Activated naive CD4-positive, alpha-beta T cell (primary cell): Measurements from ENCODE around the gene TPX2.
A peak's percentile ranks its signal among the peaks of the same experiment; 100 is the strongest.

Experiments used
- DNase-seq, 4 experiments: peaks; one replicate each; lab custom pipeline; 2025; lab: John Stamatoyannopoulos, UW

TPX2 gene

DNA sequence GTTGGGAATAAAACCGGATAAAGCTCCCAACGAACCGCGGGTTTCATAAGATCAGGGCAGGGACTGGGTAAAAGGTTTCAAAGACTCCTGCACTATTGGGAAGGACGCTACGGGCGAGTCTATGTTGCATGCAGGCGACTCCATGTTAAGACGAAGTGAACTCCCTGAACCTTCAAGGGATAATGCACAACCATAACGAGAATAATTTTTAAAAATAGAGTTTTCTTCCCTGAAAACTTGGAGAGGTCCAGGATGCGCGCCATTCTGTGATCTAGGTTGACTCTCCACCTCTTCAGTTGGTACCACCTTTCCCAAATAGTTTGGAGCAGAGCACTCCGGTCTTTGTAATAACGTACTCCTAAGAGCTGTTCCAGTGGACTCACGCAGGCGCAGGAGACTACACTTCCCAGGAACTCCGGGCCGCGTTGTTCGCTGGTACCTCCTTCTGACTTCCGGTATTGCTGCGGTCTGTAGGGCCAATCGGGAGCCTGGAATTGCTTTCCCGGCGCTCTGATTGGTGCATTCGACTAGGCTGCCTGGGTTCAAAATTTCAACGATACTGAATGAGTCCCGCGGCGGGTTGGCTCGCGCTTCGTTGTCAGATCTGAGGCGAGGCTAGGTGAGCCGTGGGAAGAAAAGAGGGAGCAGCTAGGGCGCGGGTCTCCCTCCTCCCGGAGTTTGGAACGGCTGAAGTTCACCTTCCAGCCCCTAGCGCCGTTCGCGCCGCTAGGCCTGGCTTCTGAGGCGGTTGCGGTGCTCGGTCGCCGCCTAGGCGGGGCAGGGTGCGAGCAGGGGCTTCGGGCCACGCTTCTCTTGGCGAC, at the start of gene TPX2:
Gene TPX2, plus strand, starts transcription at position 562 of the 821 bp plus-strand sequence. CDS start 18,187 bp downstream, outside the sequence.
- peak; percentile 54 to 65 (median 62) for DNase-seq

DNA sequence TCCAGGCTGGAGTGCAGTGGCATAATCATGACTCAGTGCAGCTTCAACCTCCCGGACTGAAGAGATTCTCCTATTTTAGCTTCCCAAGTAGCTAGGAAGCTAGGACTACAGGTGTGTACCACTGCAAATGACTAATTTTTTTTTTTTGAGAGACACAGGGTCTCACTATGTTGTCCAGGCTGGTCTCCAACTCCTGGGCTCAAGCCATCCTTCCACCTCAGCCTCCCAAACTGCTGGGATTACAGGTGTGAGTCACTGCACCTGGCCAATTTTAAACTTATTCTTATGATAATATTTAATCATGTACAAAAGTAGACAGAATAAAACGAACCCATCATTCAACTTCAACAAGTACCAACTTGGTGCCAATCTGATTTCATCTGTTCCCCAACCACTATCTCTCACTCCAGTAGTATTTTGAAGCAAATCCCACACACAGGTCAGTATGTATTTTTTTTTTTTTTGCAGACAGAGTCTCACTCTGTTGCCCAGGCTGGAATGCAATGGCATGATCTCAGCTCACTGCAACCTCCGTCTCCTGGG, 48.9 kb upstream of the TPX2 start:
- DNase-seq, result no peak

- no peak for DNase-seq
Observed at GRCh38 chr20:31691646-31692275, 47.3 kb upstream of the TPX2 start.

DNA sequence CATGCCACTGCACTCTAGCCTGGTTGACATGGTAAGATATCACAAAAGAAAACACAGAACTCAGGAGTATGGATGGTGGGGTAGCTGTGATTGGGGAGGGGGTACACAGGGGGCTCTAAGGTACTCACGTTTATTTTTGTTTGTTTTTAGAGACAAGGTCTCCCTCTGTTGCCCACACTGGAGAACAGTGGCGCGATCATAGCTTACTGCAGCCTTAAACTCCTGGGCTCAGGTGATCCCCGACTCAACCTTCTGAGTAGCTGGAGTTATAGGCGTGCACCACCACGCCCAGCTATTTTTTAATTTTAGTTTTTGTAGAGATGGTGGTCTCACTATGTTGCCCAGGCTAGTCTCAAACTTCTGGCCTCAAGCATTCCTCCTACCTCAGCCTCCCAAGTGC, 45.7 kb upstream of the TPX2 start:
- DNase-seq, result no peak

DNA sequence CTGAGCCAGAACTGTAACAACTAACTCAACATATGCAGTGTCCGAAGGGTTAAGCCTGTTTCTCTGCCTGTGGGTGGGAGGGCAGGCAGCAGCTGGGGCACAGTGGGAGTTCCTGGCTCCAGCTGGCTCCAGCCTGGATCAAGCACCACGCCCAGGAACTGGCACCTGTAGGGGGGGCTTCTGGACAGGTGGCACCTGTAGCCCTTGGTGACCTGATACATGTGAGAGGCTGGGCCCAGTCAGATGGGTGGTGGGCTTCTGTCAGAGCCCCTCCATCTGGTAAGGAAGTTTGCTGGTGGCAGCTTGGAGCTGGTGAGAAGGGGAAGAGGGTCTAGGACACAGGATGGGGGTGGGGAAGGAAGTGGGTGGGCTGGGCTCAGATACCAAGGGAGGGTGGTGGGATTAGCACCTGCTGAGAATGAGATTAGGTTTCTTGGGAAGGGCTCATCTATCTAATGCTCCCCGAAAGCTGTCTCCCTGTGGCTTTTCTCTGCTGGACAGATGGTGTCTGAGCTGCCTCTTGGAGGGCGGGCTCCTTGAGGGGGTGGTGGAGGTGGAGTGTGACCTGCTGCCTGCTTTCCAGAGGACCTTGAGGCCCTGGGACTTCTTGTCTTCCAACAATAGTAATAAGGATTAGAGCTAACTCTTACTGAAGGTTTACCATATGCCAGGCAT, 45.0 kb upstream of the TPX2 start:
- no peak for DNase-seq

DNA sequence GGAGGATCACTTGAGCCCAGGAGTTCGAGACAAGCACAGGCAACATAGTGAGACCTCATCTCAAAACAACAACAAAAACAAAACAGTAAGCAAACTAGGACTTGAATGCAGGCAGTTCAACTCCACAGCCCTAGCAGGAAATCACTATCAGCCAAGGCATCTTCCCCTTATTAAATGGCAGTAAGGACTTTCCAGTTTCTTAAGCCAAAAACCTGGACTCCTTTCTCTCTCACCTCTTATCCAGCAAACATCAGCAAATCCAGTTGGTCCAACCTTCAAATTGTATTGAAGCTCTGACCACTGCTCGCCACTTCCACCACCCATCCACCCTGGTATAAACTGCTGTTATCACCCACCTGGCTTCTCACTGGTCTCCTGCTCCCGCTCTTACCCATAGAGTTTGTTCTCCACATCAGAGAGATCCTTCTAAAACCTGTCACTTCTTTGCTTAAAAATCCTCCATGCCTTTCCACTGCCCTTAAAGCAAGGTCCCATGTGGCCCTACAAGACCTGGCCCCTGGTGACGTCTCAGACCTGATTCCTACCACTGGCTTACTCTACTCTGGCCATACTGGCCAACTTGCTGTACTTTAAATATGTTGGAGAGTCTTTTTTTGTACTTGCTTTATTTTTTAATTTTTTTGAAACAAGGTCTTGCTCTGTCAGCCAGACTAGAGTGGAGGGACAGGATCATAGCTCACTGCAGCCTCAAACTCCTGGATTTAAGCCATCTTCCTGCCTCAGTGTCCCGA, 44.1 kb upstream of the TPX2 start:
- no peak for DNase-seq

DNA sequence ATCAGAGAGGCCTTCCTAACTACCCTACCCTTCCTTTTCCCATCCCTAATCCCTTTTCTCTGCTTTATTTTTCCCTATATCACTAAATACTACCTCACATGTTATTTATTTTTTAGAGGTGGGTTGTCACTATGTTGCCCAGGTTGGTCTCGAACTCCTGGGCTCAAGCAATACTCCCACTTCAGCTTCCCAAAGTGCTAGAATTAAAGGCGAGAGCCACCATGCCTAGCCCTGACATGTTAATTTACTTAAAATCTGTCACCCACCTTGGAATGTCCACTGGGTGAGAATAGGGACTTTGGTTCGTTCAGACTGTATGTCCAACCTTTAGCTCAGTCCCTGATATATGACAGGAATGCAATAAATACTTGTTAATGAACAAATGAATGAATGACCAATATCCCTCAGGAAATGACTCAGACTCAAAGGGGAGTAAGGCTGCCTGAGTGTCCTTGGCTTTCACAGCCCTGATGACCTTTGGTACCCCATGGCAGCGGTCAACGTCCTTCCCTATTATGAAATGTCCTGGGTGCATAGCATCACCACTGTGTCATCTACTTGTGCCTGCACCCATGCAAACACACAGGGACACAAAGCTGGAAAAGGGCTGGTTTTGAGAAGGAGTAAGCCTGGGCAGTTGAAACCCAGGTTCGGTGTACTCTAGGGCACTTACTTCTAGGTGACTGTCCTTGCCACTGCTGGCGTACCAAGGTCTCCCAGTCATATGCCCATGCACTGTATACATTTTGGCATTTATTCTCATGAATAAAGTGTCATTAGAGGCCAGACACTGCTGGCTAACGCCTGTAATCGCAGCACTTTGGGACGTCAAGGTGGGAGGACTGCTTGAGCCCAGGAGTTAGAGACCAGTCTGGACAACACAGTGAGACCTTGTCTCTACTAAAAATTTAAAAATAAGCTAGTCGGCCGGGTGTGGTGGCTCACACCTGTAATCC, 43.0 kb upstream of the TPX2 start:
- no peak for DNase-seq

GRCh38 chr20:31698243-31698802, 40.8 kb upstream of the TPX2 start:
- DNase-seq, result no peak

DNA sequence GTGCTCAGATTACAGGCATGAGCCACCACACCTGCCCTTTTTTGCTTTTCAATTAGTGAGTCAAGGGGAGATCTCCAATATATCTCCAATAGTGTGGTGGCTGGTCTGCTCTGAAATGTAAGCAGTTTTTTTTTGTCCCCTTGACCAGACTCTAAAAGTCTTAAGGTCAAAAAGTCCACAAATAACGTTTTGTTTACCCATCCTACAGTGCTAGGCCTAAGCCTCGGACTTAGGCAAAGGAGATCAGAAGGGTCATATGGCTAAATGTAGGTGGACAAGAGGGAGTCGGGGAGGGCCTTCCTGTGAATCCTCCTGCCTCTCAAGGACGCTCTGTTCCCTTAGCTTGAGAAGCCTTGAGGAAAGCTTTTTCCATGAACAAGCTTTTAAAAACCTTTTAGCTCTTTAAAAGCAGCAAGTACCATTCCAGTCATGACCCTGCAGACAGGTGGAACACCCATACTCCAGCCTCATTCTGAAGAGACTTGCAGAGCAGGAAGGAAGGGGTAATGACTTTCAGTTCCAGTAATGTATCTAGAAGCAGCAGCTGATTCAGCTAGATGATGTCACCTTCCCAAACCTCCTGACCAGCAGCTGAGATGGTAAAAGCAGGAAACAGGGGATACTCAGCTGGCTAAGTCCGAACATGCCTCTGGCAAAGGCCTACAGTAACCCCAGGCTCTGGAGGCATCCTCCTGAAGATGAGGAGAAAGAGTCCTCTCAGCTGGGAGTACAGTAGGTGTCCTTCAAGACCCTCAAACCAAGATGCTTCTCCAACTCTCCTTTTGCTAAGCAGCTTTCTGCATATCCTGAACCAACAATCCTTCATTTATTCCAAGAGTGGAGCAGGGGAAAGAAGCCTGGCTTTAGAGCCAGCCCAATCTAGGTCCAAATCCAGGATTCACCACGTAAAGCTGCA, 40.0 kb upstream of the TPX2 start:
- DNase-seq, result no peak

GRCh38 chr20:31699801-31700728, 39.0 kb upstream of the TPX2 start:
- DNase-seq, result no peak

GRCh38 chr20:31700747-31701146, 38.3 kb upstream of the TPX2 start:
- DNase-seq, result no peak

GRCh38 chr20:31701591-31701990, 37.5 kb upstream of the TPX2 start:
- DNase-seq, result no peak

- DNase-seq, result no peak
Observed at GRCh38 chr20:31704225-31705119, 34.6 kb upstream of the TPX2 start.

DNA sequence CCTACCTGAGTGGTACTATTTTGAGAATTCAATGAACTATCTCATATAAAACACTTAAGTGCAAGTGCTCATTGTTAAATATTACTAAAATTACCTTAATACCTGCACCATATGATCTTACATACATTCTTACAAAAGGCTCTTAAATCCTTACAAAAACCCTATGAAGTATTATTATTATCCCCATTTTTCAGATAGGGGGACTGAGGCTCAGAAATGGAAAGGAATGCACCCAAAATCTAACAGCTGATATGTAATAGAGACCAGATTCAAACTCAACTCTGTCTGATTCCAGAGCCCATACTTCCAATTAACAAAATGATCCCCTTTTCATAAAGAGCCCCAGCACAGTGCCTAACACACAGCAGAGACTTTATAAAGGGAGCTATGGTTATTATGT, 33.9 kb upstream of the TPX2 start:
- no peak for DNase-seq

GRCh38 chr20:31705598-31706597, 33.2 kb upstream of the TPX2 start:
- DNase-seq, result no peak
